GM18858 (cell line): Measurements from ENCODE around the gene PTPN6.

Experiments used
- ATAC-seq: cut with Tn5 transposase; IDR thresholded peaks from one replicate; pipeline ENCODE4 v1.9.1; 2021; ENCODE audit not compliant: unreplicated experiment

PTPN6 gene

DNA sequence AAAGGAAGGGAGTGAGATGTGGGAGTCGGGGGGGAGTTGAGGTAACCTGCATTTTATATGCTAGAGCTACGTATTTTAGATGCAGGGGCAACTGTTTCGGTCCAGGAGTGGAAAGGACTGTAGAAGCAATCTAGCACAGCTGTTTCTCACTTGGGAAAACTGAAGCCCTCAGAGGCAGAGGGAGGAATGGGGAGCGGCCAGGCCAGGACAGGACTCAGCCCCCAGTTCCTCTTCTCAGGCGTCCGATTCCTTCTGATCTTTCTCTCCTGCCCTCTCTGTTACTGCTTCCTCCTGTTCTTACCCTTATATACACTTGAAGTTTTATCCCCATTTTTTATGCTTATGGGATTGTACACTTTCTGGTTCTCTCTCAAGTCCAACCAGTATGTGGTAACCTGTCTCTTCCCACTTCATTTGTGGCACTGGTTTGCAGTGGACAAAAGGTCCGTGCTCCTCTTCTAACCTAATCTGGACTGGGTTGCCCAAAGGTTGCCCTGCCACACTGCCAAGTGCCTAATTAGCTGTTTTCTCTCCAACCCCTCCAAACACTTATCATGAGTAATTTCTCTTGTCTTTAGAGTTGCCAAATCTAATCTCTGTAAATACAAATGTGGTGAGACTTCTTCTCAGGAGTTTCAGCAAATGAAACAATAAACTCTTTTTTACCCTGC, 50.9 kb downstream of the PTPN6 start:
- no peak for ATAC-seq

DNA sequence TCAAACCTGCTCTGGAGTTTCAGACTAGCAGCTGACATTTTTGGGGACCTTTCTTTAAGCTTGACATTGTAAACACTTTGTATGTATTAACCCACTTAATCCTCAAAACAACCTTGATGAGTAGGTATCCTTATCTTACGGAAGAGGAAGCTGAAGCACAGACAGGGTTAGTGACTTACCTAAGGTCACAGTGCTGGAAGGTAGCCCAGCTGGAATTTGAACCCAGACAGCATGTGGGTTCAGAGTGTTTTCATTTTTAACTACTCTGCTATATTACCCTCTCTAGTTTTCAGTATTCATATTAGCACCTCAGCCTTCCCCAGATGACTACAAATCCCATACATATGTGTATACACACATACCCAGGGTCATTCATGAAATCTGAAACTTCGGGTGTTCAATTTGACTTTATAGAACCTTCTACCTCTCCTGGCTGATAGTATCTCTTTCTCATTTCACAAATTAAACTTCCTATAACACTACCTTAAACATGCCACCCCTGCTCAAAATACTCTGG, 53.2 kb downstream of the PTPN6 start:
- ATAC-seq, result no peak

DNA sequence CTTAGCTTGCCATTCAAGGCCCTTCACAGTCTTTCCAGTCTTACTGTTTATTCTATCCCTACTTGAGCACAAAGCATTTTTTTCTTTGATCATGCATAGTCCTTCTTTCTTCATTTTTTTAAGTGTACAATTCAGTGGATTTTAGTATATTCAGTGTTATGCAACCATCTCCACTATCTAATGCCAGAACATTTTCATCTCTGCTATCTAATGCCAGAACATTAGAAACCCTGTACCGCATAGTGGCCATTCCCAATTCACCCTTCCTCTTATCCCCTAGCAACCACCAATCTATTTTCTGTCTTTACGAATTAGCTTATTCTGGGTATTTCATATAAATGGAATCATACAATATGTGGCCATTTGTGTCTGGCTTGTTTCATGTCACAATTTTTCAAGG, 53.7 kb downstream of the PTPN6 start:
- ATAC-seq, result no peak

DNA sequence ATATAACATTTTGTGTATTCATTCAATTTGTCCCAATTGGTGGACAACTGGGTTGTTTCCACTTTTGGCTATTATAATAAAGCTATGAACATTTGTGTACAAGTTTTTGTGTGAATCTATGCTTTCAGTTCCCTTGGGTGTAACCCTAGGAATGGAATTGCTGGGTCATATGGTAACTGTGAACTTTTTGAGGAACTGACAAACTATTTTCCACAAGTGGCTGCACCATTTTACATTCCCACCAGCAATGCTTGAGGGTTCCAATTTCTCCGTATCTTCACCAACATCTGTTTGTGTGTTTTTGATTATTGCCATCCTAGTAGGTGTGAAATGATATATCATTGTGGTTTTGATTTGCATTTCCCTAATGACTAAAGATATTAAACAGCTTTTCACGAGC, 54.2 kb downstream of the PTPN6 start:
- no peak for ATAC-seq

DNA sequence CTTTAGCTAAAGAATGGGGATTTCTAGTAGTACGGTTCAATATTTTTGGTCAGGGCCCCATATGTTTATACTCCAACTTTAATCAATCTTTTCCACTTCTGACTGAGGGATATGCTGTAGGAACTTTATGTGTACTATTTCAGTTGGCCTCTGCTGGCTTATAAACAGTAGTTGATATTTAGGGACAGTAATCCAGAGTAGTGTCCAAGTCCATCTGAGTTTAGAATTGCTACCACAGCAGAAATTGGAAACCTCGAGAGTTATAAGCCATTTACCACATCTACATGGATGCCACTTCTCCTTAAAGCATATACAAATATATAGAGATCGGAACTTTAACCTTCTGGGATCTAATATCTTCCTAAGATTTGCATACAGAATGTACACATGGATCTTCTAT, 55.5 kb downstream of the PTPN6 start:
- no peak for ATAC-seq

DNA sequence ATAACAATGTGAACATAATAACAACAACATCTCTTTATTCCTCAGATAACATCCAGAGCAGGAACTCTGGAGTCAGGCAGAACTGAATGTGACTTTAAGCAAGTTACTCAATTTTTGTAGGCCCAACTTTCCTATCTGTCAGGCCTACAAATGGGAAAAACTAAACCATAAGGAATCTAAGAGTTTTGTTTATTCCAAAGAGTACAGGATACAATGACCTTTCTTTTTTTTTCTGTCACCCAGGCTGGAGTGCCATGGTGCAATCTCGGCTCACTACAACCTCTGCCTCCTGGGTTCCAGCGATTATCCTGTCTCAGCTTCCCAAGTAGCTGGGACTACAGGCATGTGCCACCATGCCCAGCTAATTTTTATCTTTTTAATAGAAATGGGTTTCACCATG, 57.7 kb downstream of the PTPN6 start:
- no peak for ATAC-seq

DNA sequence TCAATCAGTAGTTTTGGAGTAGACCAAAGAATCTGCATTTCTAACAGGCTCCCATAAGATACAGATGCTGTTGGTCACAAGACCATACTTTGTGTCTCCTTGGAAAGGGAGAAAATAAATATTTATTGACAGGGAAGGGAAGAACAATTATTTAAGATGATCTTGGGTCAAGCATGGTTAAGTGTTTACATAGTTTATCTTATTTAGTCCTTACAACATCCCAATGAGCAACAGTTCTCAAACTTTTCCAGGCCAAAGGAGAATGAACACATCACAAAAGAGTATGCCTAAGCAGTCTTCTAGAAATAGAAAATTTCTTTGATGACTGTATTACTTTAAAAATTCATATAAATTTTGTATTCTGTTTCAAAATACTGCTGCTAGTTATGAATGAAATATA, 58.4 kb downstream of the PTPN6 start:
- no peak for ATAC-seq
